ENCODE data around the gene PARD6B.

DNA sequence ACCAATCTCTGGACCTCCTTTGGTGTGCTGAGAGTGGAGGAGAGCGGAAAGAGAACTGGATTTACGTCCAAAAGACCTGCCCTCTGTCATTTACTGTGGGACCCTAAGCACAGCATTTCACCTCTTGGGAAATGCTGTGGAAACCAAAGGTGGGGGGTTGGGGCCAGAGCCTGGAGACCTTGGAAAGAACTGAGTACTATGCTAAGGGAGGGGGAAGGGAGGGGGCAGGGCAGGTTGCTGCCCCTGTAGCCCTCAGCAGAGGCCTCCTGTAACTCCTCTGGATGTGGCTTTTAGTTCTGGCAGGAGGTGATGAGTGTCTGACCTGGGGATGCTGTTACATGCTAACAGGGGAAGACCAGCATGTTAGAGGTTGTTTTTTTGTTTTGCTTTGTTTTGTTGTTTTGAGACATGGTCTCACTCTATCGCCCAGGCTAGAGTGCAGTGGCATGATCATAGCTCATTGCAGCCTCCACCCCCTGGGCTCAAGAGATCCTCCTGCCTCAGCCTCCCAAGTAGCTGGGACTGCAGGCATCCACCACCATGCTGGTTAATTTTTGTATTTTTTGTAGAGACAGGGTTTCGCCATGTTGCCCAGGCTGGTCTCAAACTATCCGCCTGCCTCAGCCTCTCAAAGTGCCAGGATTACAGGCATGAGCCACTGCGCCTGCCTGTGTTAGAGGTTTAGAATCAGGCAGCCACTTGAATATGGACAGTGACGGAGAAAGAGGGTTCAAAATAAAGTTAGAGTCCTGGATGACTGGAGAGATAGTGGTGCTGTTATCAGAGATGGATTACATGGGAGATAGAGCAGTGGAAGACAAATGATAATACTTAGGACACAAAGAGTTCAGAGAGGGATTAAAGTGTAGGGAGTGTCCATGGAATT, 18.4 kb upstream of the PARD6B start:
- TF ChIP-seq, protein P1, sequence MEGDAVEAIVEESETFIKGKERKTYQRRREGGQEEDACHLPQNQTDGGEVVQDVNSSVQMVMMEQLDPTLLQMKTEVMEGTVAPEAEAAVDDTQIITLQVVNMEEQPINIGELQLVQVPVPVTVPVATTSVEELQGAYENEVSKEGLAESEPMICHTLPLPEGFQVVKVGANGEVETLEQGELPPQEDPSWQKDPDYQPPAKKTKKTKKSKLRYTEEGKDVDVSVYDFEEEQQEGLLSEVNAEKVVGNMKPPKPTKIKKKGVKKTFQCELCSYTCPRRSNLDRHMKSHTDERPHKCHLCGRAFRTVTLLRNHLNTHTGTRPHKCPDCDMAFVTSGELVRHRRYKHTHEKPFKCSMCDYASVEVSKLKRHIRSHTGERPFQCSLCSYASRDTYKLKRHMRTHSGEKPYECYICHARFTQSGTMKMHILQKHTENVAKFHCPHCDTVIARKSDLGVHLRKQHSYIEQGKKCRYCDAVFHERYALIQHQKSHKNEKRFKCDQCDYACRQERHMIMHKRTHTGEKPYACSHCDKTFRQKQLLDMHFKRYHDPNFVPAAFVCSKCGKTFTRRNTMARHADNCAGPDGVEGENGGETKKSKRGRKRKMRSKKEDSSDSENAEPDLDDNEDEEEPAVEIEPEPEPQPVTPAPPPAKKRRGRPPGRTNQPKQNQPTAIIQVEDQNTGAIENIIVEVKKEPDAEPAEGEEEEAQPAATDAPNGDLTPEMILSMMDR (IDR thresholded peaks at IDR 0.05): no peak
- no peak for TF ChIP-seq POLR2A (IDR thresholded peaks at IDR 0.05)

Measured in breast epithelium (tissue), 3 donors.